Measurements from ENCODE around the gene HACD3.

DNA sequence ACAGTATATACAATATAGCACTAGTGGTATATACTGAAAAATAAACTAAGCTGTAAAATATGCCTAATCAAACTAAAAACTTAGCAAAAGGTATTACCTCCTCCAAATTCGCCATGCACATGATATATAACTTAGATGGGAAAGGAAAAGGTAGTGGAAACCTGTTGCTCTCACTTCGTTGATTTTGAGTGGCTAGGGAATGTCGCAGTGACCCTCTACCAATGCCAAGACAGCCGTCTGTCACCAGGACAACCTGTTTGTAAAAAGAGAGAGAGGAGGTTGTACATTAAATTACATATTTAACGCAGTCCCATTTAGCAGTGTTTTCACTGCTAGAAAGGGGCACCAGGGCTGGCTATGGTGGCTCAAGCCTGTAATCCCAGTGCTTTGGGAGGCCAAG, 69.4 kb downstream of the HACD3 start:
- TF ChIP-seq, protein P1, sequence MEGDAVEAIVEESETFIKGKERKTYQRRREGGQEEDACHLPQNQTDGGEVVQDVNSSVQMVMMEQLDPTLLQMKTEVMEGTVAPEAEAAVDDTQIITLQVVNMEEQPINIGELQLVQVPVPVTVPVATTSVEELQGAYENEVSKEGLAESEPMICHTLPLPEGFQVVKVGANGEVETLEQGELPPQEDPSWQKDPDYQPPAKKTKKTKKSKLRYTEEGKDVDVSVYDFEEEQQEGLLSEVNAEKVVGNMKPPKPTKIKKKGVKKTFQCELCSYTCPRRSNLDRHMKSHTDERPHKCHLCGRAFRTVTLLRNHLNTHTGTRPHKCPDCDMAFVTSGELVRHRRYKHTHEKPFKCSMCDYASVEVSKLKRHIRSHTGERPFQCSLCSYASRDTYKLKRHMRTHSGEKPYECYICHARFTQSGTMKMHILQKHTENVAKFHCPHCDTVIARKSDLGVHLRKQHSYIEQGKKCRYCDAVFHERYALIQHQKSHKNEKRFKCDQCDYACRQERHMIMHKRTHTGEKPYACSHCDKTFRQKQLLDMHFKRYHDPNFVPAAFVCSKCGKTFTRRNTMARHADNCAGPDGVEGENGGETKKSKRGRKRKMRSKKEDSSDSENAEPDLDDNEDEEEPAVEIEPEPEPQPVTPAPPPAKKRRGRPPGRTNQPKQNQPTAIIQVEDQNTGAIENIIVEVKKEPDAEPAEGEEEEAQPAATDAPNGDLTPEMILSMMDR (IDR thresholded peaks at IDR 0.05; ENCODE audit: low read depth, low read length): no peak
- no peak for TF ChIP-seq EZH2phosphoT487 (IDR thresholded peaks at IDR 0.05; ENCODE audit: low read depth)

Measured in OCI-LY3 (cell line).